ENCODE results near the gene HIPK2.

DNA sequence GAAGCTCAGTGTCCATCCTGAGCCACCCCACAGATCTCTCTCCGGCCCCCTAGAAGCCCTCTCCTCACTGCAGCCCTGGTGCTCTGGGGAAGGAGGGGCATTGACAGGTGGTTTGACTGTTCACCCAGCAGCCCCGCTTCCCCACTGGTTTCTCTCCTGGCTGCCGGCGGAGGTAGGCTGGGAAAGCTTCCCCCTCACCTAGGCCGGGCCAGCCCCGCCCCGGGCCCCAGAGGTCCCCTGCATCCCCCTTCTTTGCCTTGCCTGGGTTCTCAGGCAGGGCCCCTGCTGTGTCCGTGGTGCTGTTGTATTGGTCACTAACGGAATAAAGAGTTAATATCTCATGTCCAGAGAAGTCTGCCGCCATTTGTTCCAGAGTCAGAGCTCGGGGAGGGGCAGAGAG is 233.2 kb downstream of the HIPK2 start:
- TF ChIP-seq, protein P1, sequence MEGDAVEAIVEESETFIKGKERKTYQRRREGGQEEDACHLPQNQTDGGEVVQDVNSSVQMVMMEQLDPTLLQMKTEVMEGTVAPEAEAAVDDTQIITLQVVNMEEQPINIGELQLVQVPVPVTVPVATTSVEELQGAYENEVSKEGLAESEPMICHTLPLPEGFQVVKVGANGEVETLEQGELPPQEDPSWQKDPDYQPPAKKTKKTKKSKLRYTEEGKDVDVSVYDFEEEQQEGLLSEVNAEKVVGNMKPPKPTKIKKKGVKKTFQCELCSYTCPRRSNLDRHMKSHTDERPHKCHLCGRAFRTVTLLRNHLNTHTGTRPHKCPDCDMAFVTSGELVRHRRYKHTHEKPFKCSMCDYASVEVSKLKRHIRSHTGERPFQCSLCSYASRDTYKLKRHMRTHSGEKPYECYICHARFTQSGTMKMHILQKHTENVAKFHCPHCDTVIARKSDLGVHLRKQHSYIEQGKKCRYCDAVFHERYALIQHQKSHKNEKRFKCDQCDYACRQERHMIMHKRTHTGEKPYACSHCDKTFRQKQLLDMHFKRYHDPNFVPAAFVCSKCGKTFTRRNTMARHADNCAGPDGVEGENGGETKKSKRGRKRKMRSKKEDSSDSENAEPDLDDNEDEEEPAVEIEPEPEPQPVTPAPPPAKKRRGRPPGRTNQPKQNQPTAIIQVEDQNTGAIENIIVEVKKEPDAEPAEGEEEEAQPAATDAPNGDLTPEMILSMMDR (conservative IDR thresholded peaks at IDR 0.05; ENCODE audit: low read length), result no peak
- TF ChIP-seq EZH2phosphoT487 (IDR thresholded peaks at IDR 0.05; ENCODE audit: borderline replicate concordance), result no peak
